Measurements from ENCODE around the gene CDC6. TPM values are rescaled to one million over a fixed set of nuclear protein-coding genes. Genes with fewer than 3 reads are reported as not detected.

The CDC6 gene
- total and polyA plus RNA-seq, 2 donors (not counting 3 experiments of a cell fraction or from before 2014, with no cell fraction given) = 15.5 to 55.2 TPM

GRCh38 chr17:40319651-40320540 is 32.2 kb downstream of the CDC6 start:
- DNase-seq (ENCODE audit: low read depth, low spot score) = no peak
- Histone ChIP-seq H3K9me1 (replicated peaks; ENCODE audit: control insufficient read depth, extremely low read depth, insufficient read depth, low read length) (no peaks in the 10 kb centered on the region), H3K4me3 (replicated peaks in 1 of 3; ENCODE audit: insufficient read depth in 1 of 3, low read depth in 1 of 3, low read length in 3 of 3) (no peak overlapping the region), H3K79me2 (ENCODE audit: control insufficient read depth, insufficient read depth, low read length) (peaks cover 53% of the 10 kb centered on the region), H4K20me1 (replicated peaks; ENCODE audit: control insufficient read depth, extremely low read depth, insufficient read depth, low read length) (no peaks in the 10 kb centered on the region), H3K36me3 (ENCODE audit: control insufficient read depth in 2 of 2, extremely low read depth in 1 of 2, insufficient read depth in 2 of 2, low read length in 2 of 2) (no peaks in the 10 kb centered on the region), H3K9ac (replicated peaks; ENCODE audit: extremely low read depth, insufficient read depth, low read length) (no peak overlapping the region), H2AFZ (ENCODE audit: low read depth, low read length) (no peak overlapping the region), H3K9me3 (replicated peaks; ENCODE audit: control insufficient read depth, insufficient read depth, low read length) (no peaks in the 10 kb centered on the region), H3K4me2 (ENCODE audit: insufficient read depth, low read length) (peak overlapping the region; percentile 88), H3K27me3 (ENCODE audit: control insufficient read depth in 2 of 2, insufficient read depth in 2 of 2, low read length in 2 of 2) (no peaks in the 10 kb centered on the region), H3K4me1 (ENCODE audit: control insufficient read depth, extremely low read depth, insufficient read depth, low read length) (peaks cover 83% of the 10 kb centered on the region), H3K27ac (ENCODE audit: insufficient read depth, low read depth, low read length) (peak overlapping the region; percentile 37)
- intact Hi-C loops (cut with micrococcal nuclease) (no loop called here), dilution Hi-C loops (cut with MboI; ENCODE audit: extremely low pct_ligation_motif_present, low sequenced_read_pairs) (no loop called here)
- no peak for TF ChIP-seq CTCF (IDR thresholded peaks at IDR 0.05; ENCODE audit: extremely low read depth in 1 of 2, insufficient read depth in 1 of 2, low read depth in 1 of 2, low read length in 2 of 2)
- no peak for TF ChIP-seq EZH2 (IDR thresholded peaks at IDR 0.05; ENCODE audit: borderline replicate concordance, low read depth, low read length, severe bottlenecking)
- no peak for TF ChIP-seq MAX (IDR thresholded peaks at IDR 0.05; ENCODE audit: insufficient read depth, insufficient read length)
- no peak for TF ChIP-seq POLR2A (IDR thresholded peaks at IDR 0.05; ENCODE audit: low read depth, low read length)
- TF ChIP-seq GATA2 (IDR thresholded peaks at IDR 0.05; ENCODE audit: insufficient read depth, insufficient read length, low read depth, low read length) = no peak
- no peak for TF ChIP-seq POLR2AphosphoS5 (IDR thresholded peaks at IDR 0.05; ENCODE audit: insufficient read depth, low read depth, low read length)
- no peak for TF ChIP-seq MYC (IDR thresholded peaks at IDR 0.05; ENCODE audit: low read depth, low read length)
- no peak for TF ChIP-seq FOS (IDR thresholded peaks at IDR 0.05; ENCODE audit: borderline replicate concordance, insufficient read depth, low read length)
- FAIRE-seq = peak; percentile 40
- BruUV-seq (replicated peaks) = no TSS peak
- ChIA-PET CTCF (interaction anchor here (0.6 to 6.9 kb wide), 11 partner anchors 8 to 107 kb away, joined by 3 to 109 read pairs (median 6); no protein-coding TSS in a partner anchor), POLR2A (interaction anchor here (0.7 to 1.0 kb wide), 2 partner anchors 25 to 36 kb away, joined by 3 read pairs; no protein-coding TSS in a partner anchor)

All from endothelial cell of umbilical vein (primary cell).